HCT116 (cell line): ENCODE data around the gene SETD2. TPM values are rescaled to one million over a fixed set of nuclear protein-coding genes. Genes with fewer than 3 reads are reported as not detected.

Experiments
- ATAC-seq: fragments of 200-7000 bp; cut with Tn5 transposase; 2 replicates; pipeline ENCODE4 v1.9.1; 2020; ENCODE audit warnings: mild to moderate bottlenecking, moderate library complexity
- BruUV-seq: library from RNA; stranded (reverse); fragments of 400-500 nt; replicated peaks from 2 replicates; lab custom pipeline; 2021; lab: Mats Ljungman, UMichigan
- CTCF ChIA-PET: fragments of 300-600 bp; sonication (Branson Sonifier 250); formaldehyde crosslinking; loops from one replicate; lab custom pipeline; 2021; ENCODE audit warnings: antibody characterized with exemption; lab: Charles Lee
- POLR2A ChIA-PET: fragments of 300-600, 350-600 bp; sonication (Branson Sonifier 250); formaldehyde crosslinking; loops from one replicate; lab custom pipeline; 2021; ENCODE audit warnings: antibody characterized with exemption; lab: Charles Lee
- RAD21 ChIA-PET, 2 experiments: fragments of 300-600 bp; sonication (Branson Sonifier 250); formaldehyde crosslinking; loops; one replicate each; lab custom pipeline; 2023; ENCODE audit warnings: low total read pairs in 2 of 2; ENCODE audit not compliant: uncharacterized antibody in 2 of 2, unreplicated experiment in 2 of 2, low non-redundant PET in 1 of 2; lab: Charles Lee
- DNase-seq: peaks from one replicate; pipeline ENCODE4 v3.0.0-alpha.2; 2010; ENCODE audit warnings: low read depth, low spot score
- H2AFZ ChIP-seq: fragments of 200-600 bp; shearing (Covaris generic), sonication (generic); 2 replicates; pipeline ENCODE4 v1.6.1; 2017; ENCODE audit warnings: low read depth, mixed run types, mixed read lengths, antibody characterized with exemption, low read length; ENCODE audit not compliant: poor library complexity, severe bottlenecking
- H3K27ac ChIP-seq: 2 replicates; pipeline ENCODE4 v1.5.1; 2012; ENCODE audit warnings: low read depth, low read length
- H3K27me3 ChIP-seq: fragments of 200-600 bp; sonication (generic); 2 replicates; pipeline ENCODE4 v1.6.1; 2016; ENCODE audit warnings: mixed run types, low read length, mixed read lengths; ENCODE audit not compliant: insufficient read depth
- H3K36me3 ChIP-seq, 2 experiments: fragments of 200-500 bp in 1 of 2; fragments of 200-600 bp in 1 of 2; sonication (Bioruptor generic) in 1 of 2; sonication (generic) in 1 of 2; 2 replicates each; pipeline versions ENCODE4 v1.5.1 to v1.6.1; 2014 to 2016; ENCODE audit warnings: low read length in 2 of 2, inconsistent platforms in 1 of 2, mixed read lengths in 1 of 2, mixed run types in 1 of 2; ENCODE audit not compliant: insufficient read depth in 2 of 2, control insufficient read depth in 1 of 2
- H3K4me1 ChIP-seq, 2 experiments: fragments of 200-600 bp in 1 of 2; sonication (generic) in 1 of 2; 2 replicates each; pipeline versions ENCODE4 v1.5.1 to v1.6.1; 2012 to 2017; ENCODE audit warnings: low read length in 2 of 2, inconsistent platforms in 1 of 2, mild to moderate bottlenecking in 1 of 2, mixed read lengths in 1 of 2, mixed run types in 1 of 2, moderate library complexity in 1 of 2; ENCODE audit not compliant: insufficient read depth in 2 of 2, control insufficient read depth in 1 of 2
- H3K4me2 ChIP-seq: fragments of 200-600 bp; sonication (generic); 2 replicates; pipeline ENCODE4 v1.6.1; 2017; ENCODE audit warnings: mixed run types, low read length, mixed read lengths
- H3K4me3 ChIP-seq, 2 experiments: fragments of 200-600 bp in 1 of 2; sonication (generic) in 1 of 2; replicated peaks in 1 of 2; 2 replicates each; pipeline ENCODE4 v1.5.1; 2011 to 2016; ENCODE audit warnings: low read length in 2 of 2, control low read depth in 1 of 2, low read depth in 1 of 2, mild to moderate bottlenecking in 1 of 2, mixed read lengths in 1 of 2, mixed run types in 1 of 2
- H3K79me2 ChIP-seq: fragments of 200-600 bp; sonication (generic); 2 replicates; pipeline ENCODE4 v1.6.1; 2017; ENCODE audit warnings: mild to moderate bottlenecking, mixed run types, low read length, moderate library complexity, mixed read lengths; ENCODE audit not compliant: insufficient read depth
- H3K9ac ChIP-seq: fragments of 200-600 bp; sonication (generic); 2 replicates; pipeline ENCODE4 v1.6.1; 2016; ENCODE audit warnings: low read length, mixed read lengths
- H3K9me2 ChIP-seq: fragments of 200-600 bp; sonication (generic), shearing (Covaris generic); 2 replicates; pipeline ENCODE4 v1.6.1; 2017; ENCODE audit warnings: mixed run types, mild to moderate bottlenecking, moderate library complexity; ENCODE audit not compliant: insufficient read depth
- H3K9me3 ChIP-seq, 2 experiments: fragments of 200-500 bp in 1 of 2; fragments of 200-600 bp in 1 of 2; sonication (Bioruptor generic) in 1 of 2; sonication (generic) in 1 of 2; 2 replicates each; pipeline ENCODE4 v1.6.1; 2014 to 2017; ENCODE audit warnings: low read length in 2 of 2, mixed read lengths in 2 of 2, inconsistent platforms in 1 of 2, low read depth in 1 of 2, mild to moderate bottlenecking in 1 of 2, mixed run types in 1 of 2, moderate library complexity in 1 of 2; ENCODE audit not compliant: control insufficient read depth in 1 of 2, insufficient read depth in 1 of 2
- H4K20me1 ChIP-seq: fragments of 200-600 bp; sonication (generic), shearing (Covaris generic); 2 replicates; pipeline ENCODE4 v1.6.1; 2017; ENCODE audit warnings: mixed run types, mild to moderate bottlenecking, moderate library complexity; ENCODE audit not compliant: insufficient read depth
- ELF1 ChIP-seq: IDR thresholded peaks from 2 replicates; pipeline ENCODE4 v1.6.1; 2012; ENCODE audit warnings: low read depth, borderline replicate concordance
- EZH2 ChIP-seq: fragments of 200-600 bp; sonication (generic); IDR thresholded peaks from 2 replicates; pipeline ENCODE4 v1.6.1; 2017; ENCODE audit warnings: antibody characterized with exemption, mixed run types
- EZH2phosphoT487 ChIP-seq: fragments of 200-600 bp; IDR thresholded peaks from 2 replicates; pipeline ENCODE4 v1.6.1; 2018; ENCODE audit warnings: antibody characterized with exemption, borderline replicate concordance
- FOSL1 ChIP-seq: IDR thresholded peaks from 2 replicates; pipeline ENCODE4 v1.6.1; 2012; ENCODE audit warnings: low read depth
- JUND ChIP-seq: IDR thresholded peaks from 2 replicates; pipeline ENCODE4 v1.6.1; 2012
- POLR2AphosphoS5 ChIP-seq: IDR thresholded peaks from 2 replicates; pipeline ENCODE4 v1.6.1; 2011; ENCODE audit warnings: mild to moderate bottlenecking, low read depth, low read length, moderate library complexity
- RAD21 ChIP-seq: IDR thresholded peaks from 2 replicates; pipeline ENCODE4 v1.6.1; 2012; ENCODE audit warnings: low read depth, mild to moderate bottlenecking
- SP1 ChIP-seq: IDR thresholded peaks from 2 replicates; pipeline ENCODE4 v1.6.1; 2012; ENCODE audit warnings: low read depth
- SRF ChIP-seq: IDR thresholded peaks from 2 replicates; pipeline ENCODE4 v1.6.1; 2012; ENCODE audit warnings: low read depth
- intact Hi-C: fragments of 100-400 bp; cut with micrococcal nuclease; formaldehyde crosslinking; loops from 2 replicates; pipeline ENCODE4 v1.10.0; 2022
- total RNA-seq: library from RNA; stranded (reverse); gene quantifications from one replicate; pipeline ENCODE4 v1.2.1, GENCODE V29; 2021; ENCODE audit not compliant: unreplicated experiment
- TF ChIP-seq, protein P1 (sequence below), 3 experiments: fragments of 200-600 bp in 1 of 3; sonication (generic) in 1 of 3; IDR thresholded peaks in 2 of 3; conservative IDR thresholded peaks in 1 of 3; 2 replicates each; pipeline ENCODE4 v1.5.1; 2012 to 2017; ENCODE audit warnings: low read depth in 2 of 3, low read length in 2 of 3, antibody characterized with exemption in 1 of 3, borderline replicate concordance in 1 of 3, control low read depth in 1 of 3, mild to moderate bottlenecking in 1 of 3, mixed read lengths in 1 of 3, mixed run types in 1 of 3, moderate library complexity in 1 of 3; ENCODE audit not compliant: insufficient read depth in 1 of 3
- TF ChIP-seq, protein P2 (sequence below): IDR thresholded peaks from 2 replicates; pipeline ENCODE4 v1.6.1; 2012
- TF ChIP-seq, protein P3 (sequence below): IDR thresholded peaks from 2 replicates; pipeline ENCODE4 v1.6.1; 2011; ENCODE audit warnings: mild to moderate bottlenecking, low read length, moderate library complexity; ENCODE audit not compliant: insufficient replicate concordance; ENCODE audit errors: extremely low read depth
- TF ChIP-seq, protein P4 (sequence below): IDR thresholded peaks from 2 replicates; pipeline ENCODE4 v1.6.1; 2012

Gene SETD2
- total RNA-seq, 1 experiment from 2014 or later: 33.0 TPM

DNA sequence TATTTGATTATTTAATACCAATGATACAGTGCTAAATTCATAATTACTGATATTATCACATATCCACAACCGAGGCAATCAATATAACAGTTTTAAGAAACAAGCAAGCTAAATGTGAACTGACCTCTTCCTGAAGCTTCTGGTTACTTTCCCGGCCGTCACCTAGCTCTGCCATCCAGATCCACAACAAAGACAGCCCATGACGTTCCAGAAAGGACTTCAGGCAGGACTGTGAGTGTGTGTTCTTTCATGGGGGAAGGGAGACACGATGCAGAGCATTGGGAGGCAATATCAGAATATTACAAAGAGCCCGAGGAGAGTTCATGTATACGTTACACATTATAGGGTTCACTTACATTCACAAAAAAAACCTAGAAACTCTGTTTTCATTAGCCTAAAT is 77.8 kb downstream of the SETD2 start:
- Histone ChIP-seq H3K9me3 (no peaks in the 10 kb centered on the region), H3K79me2 (peaks cover 13% of the 10 kb centered on the region; the same call in 1 of the 2 replicates), H3K36me3 (peaks cover 0 to 12% of the 10 kb centered on the region in 2 experiments; a peak in 2 of 4 replicates), H3K27ac (no peak overlapping the region), H3K4me2 (no peak overlapping the region), H3K27me3 (no peaks in the 10 kb centered on the region), H3K4me1 (no peaks in the 10 kb centered on the region), H2AFZ (no peak overlapping the region), H3K4me3 (no peak overlapping the region), H4K20me1 (no peaks in the 10 kb centered on the region; the same call in 1 of the 2 replicates), H3K9me2 (no peaks in the 10 kb centered on the region), H3K9ac (no peak overlapping the region)
- ATAC-seq (no peak), DNase-seq (no peak)
- intact Hi-C loops: no loop called here
- CTCF ChIA-PET: no interaction called here
- POLR2A ChIA-PET: no interaction called here
- RAD21 ChIA-PET: no interaction called here
- BruUV-seq: no TSS peak
- TF ChIP-seq FOSL1 (no peak), SP1 (no peak), POLR2AphosphoS5 (no peak), JUND (no peak)
- TF ChIP-seq, protein P1, sequence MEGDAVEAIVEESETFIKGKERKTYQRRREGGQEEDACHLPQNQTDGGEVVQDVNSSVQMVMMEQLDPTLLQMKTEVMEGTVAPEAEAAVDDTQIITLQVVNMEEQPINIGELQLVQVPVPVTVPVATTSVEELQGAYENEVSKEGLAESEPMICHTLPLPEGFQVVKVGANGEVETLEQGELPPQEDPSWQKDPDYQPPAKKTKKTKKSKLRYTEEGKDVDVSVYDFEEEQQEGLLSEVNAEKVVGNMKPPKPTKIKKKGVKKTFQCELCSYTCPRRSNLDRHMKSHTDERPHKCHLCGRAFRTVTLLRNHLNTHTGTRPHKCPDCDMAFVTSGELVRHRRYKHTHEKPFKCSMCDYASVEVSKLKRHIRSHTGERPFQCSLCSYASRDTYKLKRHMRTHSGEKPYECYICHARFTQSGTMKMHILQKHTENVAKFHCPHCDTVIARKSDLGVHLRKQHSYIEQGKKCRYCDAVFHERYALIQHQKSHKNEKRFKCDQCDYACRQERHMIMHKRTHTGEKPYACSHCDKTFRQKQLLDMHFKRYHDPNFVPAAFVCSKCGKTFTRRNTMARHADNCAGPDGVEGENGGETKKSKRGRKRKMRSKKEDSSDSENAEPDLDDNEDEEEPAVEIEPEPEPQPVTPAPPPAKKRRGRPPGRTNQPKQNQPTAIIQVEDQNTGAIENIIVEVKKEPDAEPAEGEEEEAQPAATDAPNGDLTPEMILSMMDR (IDR thresholded peaks at IDR 0.05 in 2 of 3, conservative IDR thresholded peaks at IDR 0.05 in 1 of 3; ENCODE audit: borderline replicate concordance in 1 of 3, insufficient read depth in 1 of 3, low read depth in 2 of 3, low read length in 2 of 3): no peak
- TF ChIP-seq, all 23 proteins: peak for 0

DNA sequence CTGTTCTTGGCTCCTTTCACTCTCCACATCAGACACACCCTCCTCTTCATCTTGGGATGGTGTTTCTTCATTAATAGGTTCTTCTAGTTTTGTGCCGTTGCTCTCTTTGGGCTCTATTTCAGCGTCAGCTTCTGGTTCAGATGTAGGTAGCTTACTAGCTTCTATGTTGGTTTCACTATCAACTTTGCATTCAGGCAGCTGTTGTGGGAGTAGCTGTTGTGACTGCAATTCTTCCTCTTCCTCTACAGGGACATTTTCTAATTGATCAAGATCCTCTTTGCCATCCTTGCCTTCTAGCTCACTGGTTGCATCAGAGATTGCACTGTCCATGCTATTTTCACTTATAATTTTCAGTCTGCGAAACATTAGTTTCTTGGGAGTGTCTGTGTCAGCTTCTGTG is 80.1 kb downstream of the SETD2 start:
- RAD21 ChIA-PET: no interaction called here
- H2AFZ ChIP-seq: no peak overlapping the region

More for the DNA sequence above, 80.1 kb downstream of the SETD2 start:
- peaks cover 10 to 18% of the 10 kb centered on the region in 2 experiments; a peak in 3 of 4 replicates for H3K36me3 ChIP-seq
- intact Hi-C loops: no loop called here
- H3K4me2 ChIP-seq: no peak overlapping the region
- H3K4me1 ChIP-seq: no peaks in the 10 kb centered on the region
- TSS peak; percentile 34 for BruUV-seq
- POLR2A ChIA-PET: no interaction called here
- peaks cover 24% of the 10 kb centered on the region for H3K79me2 ChIP-seq
- H4K20me1 ChIP-seq: peaks cover 4% of the 10 kb centered on the region
- H3K27me3 ChIP-seq: no peaks in the 10 kb centered on the region
- CTCF ChIA-PET: no interaction called here
- no peaks in the 10 kb centered on the region for H3K9me3 ChIP-seq
- H3K9ac ChIP-seq: no peak overlapping the region
- no peak overlapping the region for H3K27ac ChIP-seq
- TF ChIP-seq, protein P2, sequence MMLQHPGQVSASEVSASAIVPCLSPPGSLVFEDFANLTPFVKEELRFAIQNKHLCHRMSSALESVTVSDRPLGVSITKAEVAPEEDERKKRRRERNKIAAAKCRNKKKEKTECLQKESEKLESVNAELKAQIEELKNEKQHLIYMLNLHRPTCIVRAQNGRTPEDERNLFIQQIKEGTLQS: no peak
- TF ChIP-seq EZH2phosphoT487: no peak
- no peak for TF ChIP-seq RAD21
- TF ChIP-seq SRF: no peak
- no peak for TF ChIP-seq ELF1
- TF ChIP-seq, protein P3, sequence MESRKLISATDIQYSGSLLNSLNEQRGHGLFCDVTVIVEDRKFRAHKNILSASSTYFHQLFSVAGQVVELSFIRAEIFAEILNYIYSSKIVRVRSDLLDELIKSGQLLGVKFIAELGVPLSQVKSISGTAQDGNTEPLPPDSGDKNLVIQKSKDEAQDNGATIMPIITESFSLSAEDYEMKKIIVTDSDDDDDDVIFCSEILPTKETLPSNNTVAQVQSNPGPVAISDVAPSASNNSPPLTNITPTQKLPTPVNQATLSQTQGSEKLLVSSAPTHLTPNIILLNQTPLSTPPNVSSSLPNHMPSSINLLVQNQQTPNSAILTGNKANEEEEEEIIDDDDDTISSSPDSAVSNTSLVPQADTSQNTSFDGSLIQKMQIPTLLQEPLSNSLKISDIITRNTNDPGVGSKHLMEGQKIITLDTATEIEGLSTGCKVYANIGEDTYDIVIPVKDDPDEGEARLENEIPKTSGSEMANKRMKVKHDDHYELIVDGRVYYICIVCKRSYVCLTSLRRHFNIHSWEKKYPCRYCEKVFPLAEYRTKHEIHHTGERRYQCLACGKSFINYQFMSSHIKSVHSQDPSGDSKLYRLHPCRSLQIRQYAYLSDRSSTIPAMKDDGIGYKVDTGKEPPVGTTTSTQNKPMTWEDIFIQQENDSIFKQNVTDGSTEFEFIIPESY: no peak
- TF ChIP-seq, protein P4, sequence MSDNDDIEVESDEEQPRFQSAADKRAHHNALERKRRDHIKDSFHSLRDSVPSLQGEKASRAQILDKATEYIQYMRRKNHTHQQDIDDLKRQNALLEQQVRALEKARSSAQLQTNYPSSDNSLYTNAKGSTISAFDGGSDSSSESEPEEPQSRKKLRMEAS: no peak
- TF ChIP-seq, protein P1 (IDR thresholded peaks at IDR 0.05 in 2 of 3, conservative IDR thresholded peaks at IDR 0.05 in 1 of 3; ENCODE audit: borderline replicate concordance in 1 of 3, insufficient read depth in 1 of 3, low read depth in 2 of 3, low read length in 2 of 3): no peak
- no peak for TF ChIP-seq EZH2
- TF ChIP-seq SP1: no peak
- H3K9me2 ChIP-seq: no peaks in the 10 kb centered on the region
- DNase-seq (no peak), ATAC-seq (no peak)
- H3K4me3 ChIP-seq: no peak overlapping the region
